Heart left ventricle (tissue), 16 donors: Measurements from ENCODE around the gene XIRP2. TPM values are rescaled to one million over a fixed set of nuclear protein-coding genes. Genes with fewer than 3 reads are reported as not detected.

Source experiments
- ATAC-seq, 4 donors: fragments of 200-7000 bp; cut with Tn5 transposase; one replicate each; pipeline ENCODE4 v1.9.1; 2020 to 2022; ENCODE audit warnings: moderate library complexity in 4 of 4, mild to moderate bottlenecking in 3 of 4, moderate number of reproducible peaks in 1 of 4
- DNase-seq, 5 donors: peaks; one replicate each; pipeline ENCODE4 v3.0.0-alpha.2; 2020
- H3K27ac ChIP-seq, 12 donors: fragments of 200-600 bp; sonication (generic) in 4 of 12; one replicate each; pipeline versions ENCODE4 v1.5.0 to v1.8.0; 2016 to 2022; ENCODE audit warnings: mild to moderate bottlenecking in 2 of 12
- H3K27me3 ChIP-seq, 9 donors: fragments of 200-600 bp; sonication (generic) in 2 of 9; one replicate each; pipeline versions ENCODE4 v1.5.1 to v1.8.0; 2016 to 2022; ENCODE audit warnings: mild to moderate bottlenecking in 3 of 9
- H3K36me3 ChIP-seq, 9 donors: fragments of 200-600 bp; sonication (generic) in 2 of 9; one replicate each; pipeline versions ENCODE4 v1.5.0 to v1.8.0; 2018 to 2022; ENCODE audit warnings: mild to moderate bottlenecking in 2 of 9
- H3K4me1 ChIP-seq, 12 donors: fragments of 200-600 bp; sonication (generic) in 4 of 12; one replicate each; pipeline versions ENCODE4 v1.5.0 to v1.8.0; 2016 to 2022; ENCODE audit warnings: mild to moderate bottlenecking in 3 of 12
- H3K4me3 ChIP-seq, 12 donors: fragments of 200-600 bp; sonication (generic) in 4 of 12; one replicate each; pipeline versions ENCODE4 v1.5.0 to v1.8.0; 2017 to 2022; ENCODE audit warnings: mild to moderate bottlenecking in 9 of 12, moderate library complexity in 4 of 12
- H3K9me3 ChIP-seq, 12 donors: fragments of 200-600 bp; sonication (generic) in 4 of 12; one replicate each; pipeline versions ENCODE4 v1.5.0 to v1.8.0; 2016 to 2022; ENCODE audit warnings: mild to moderate bottlenecking in 1 of 12
- CTCF ChIP-seq, 12 donors: fragments of 200-600 bp; sonication (generic) in 4 of 12; IDR thresholded peaks; one replicate each; pipeline versions ENCODE4 v1.5.0 to v1.8.0; 2018 to 2022; ENCODE audit warnings: antibody characterized with exemption in 12 of 12, mild to moderate bottlenecking in 5 of 12
- POLR2A ChIP-seq, 2 donors: fragments of 450-650 bp; IDR thresholded peaks; one replicate each; pipeline ENCODE4 v1.6.1; 2017; ENCODE audit warnings: antibody characterized with exemption in 2 of 2, mild to moderate bottlenecking in 2 of 2, moderate library complexity in 2 of 2
- WGBS, 4 donors: extraction: QIAGEN DNeasy Blood & Tissue Kit in 2 of 4; methylation state at CpG; one replicate each; pipeline versions ENCODE4 v1.1.5 to v1.1.7; 2013 to 2018; 5-methylcytosine and 5-hydroxymethylcytosine counted together
- intact Hi-C, 10 donors: fragments of 100-400 bp; cut with DNase I; formaldehyde crosslinking; loops; one replicate each; pipeline versions ENCODE4 v1.11.1 to v1.14.2; 2022
- polyA plus RNA-seq, 2 donors: library from polyadenylated mRNA; stranded (reverse); fragments of 200-250 nt; gene quantifications; one replicate each; pipeline ENCODE4 v1.2.3, GENCODE V29; 2013
- total RNA-seq, 9 donors: library from RNA; depleted of rRNA in 2 of 9; stranded (reverse); fragments of >200 nt in 2 of 9; fragmentation: NEBNext Ultra II Directional in 3 of 9; extraction: Animal tissue kit (Norgen Biotek cat#: 25700) in 3 of 9; gene quantifications; one replicate each; pipeline versions ENCODE4 v1.1.0 to v1.2.4, GENCODE V29; 2016 to 2023
- donor health status: ischemic (EF 13 %, LVEDD 7.1; RV severe dilation, severe dysfunction).
- donor health status: healthy with polysubstance abuse.
- donor health status: DM: no; HTN: yes; CAD: no.
- donor health status: DM: no; HTN: no; CAD: no.
- donor health status: ischemic (EF 25% LVEDD 6.9; RV normal size, moderate dysfunction).
- donor health status: ischemic (EF 25% LVEDD 5.7; RV mildly dilated, moderate dysfunction).
- donor health status: healthy.
- donor health status: DM: yes; HTN: yes; CAD: no.
- donor health status: ischemic (EF 35%, LVEDD 5.7; RV mildly dilated, moderate dysfunction).
- donor health status: nonischemic (EF 11% LVEDD 7.7; RV severe dilation, severe dysfunction).
- donor health status: DM: yes; HTN: yes; CAD: no.
- donor health status: PGD.
- donor health status: ischemic (EF 29% LVEDD 5.4; RV normal size, mild dysfunction).
- donor health status: nonischemic (EF 23%, LVEDD 6.1; RV moderate dilation, normal function).

Gene XIRP2
- total and polyA plus RNA-seq, 11 donors = 227 to 2,395 (median 626) TPM

DNA sequence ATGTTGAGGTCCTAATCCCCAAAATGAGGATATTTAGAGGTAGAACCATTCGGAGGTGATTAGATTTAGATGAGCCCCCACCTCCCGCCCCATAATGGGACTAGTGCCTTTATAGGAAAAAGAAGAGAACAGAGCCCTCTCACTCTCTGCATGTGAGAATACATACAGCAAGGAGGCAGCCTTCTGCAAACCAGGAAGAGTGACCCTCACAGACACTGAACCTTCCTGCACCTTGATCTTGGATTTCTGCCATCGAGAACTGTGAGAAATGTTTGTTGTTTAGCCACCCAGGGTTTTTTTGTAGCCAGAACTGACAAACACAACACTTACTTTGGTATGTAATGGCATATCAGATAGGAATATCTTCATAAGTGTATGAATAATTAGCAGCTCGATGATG lies 83.7 kb downstream of the XIRP2 start:
- intact Hi-C loops = no loop called here
- H3K4me1 ChIP-seq = no peaks in the 10 kb centered on the region
- no peak overlapping the region for H3K27ac ChIP-seq
- no peaks in the 10 kb centered on the region for H3K36me3 ChIP-seq
- H3K27me3 ChIP-seq = no peaks in the 10 kb centered on the region
- no peak for DNase-seq
- no peak for ATAC-seq
- TF ChIP-seq POLR2A (IDR thresholded peaks at IDR 0.05) (no peak), CTCF (IDR thresholded peaks at IDR 0.05) (no peak)
- H3K4me3 ChIP-seq = no peak overlapping the region
- 65 to 70% (median 68%) methylated on average over 4 of the region's 4 CpGs for WGBS, 4 donors
- H3K9me3 ChIP-seq = peaks cover 0 to 5% (median 0%) of the 10 kb centered on the region in 12 donors

DNA sequence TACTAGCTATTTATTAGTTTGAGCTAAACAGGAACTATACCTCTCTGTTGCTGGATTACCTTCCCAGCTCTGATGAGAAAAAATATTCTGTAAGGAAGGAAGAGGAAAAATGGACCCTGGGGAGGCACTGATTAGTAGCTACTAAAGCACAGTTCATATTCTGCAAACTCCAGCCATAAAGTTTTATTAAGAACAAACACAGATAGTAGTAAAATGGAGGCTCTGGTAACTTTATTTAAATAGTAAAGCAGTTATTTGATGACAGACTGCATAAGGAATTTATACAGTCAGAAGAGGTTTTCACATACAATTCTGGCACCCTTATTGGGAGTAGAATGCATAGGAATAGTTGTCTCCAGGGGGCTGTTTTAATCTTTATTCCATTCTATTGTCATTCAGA lies 84.1 kb downstream of the XIRP2 start:
- Histone ChIP-seq H3K4me1 (no peaks in the 10 kb centered on the region), H3K4me3 (no peak overlapping the region), H3K27me3 (no peaks in the 10 kb centered on the region), H3K9me3 (peaks cover 0 to 8% (median 0%) of the 10 kb centered on the region in 12 donors), H3K27ac (no peak overlapping the region), H3K36me3 (no peaks in the 10 kb centered on the region)
- ATAC-seq = no peak
- no peak for DNase-seq
- TF ChIP-seq POLR2A (IDR thresholded peaks at IDR 0.05) (no peak), CTCF (IDR thresholded peaks at IDR 0.05) (no peak)
- intact Hi-C loops = no loop called here

DNA sequence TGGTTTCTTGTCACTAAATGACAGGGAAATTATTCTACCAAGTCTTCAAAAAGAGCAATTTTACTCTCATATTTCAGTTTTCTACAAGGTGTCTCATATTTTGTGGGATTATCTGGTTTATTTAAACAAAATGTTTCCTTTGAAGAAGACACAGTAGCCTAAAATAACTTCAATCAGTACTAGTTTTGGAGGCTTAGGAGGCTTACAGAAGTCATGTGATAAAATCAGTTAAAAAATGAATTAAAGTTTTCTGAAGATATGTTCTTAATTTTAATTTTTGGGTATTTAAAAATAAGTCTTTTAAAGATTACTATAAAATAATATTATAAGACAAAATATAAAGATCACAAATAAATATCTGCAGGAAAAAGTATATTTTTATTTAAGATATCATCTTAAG lies 95.9 kb downstream of the XIRP2 start:
- Histone ChIP-seq H3K9me3 (peaks cover 0 to 25% (median 10%) of the 10 kb centered on the region in 12 donors), H3K27ac (no peak overlapping the region), H3K4me1 (no peaks in the 10 kb centered on the region), H3K36me3 (no peaks in the 10 kb centered on the region), H3K4me3 (no peak overlapping the region), H3K27me3 (no peaks in the 10 kb centered on the region)
- ATAC-seq = no peak
- DNase-seq = no peak
- intact Hi-C loops = no loop called here
- TF ChIP-seq CTCF (IDR thresholded peaks at IDR 0.05) = no peak
- TF ChIP-seq POLR2A (IDR thresholded peaks at IDR 0.05) = no peak

GRCh38 chr2:166984797-166985196 lies 96.5 kb downstream of the XIRP2 start:
- Histone ChIP-seq H3K36me3 (no peaks in the 10 kb centered on the region), H3K27ac (no peak overlapping the region), H3K4me1 (no peaks in the 10 kb centered on the region), H3K4me3 (no peak overlapping the region), H3K9me3 (peaks cover 0 to 21% (median 9%) of the 10 kb centered on the region in 12 donors), H3K27me3 (no peaks in the 10 kb centered on the region)
- TF ChIP-seq CTCF (IDR thresholded peaks at IDR 0.05) = no peak
- TF ChIP-seq POLR2A (IDR thresholded peaks at IDR 0.05) = no peak
- intact Hi-C loops = no loop called here
- ATAC-seq (no peak), DNase-seq (no peak)
